ENCODE data around the gene ARHGAP20.
"Not testable (repeated sequence)": the region's sequence is repeated elsewhere in the genome, so short reads cannot be mapped to it uniquely, and the experiment has no call there.

The ARHGAP20 gene

GRCh38 chr11:110716361-110716760, 4.1 kb upstream of the ARHGAP20 start:
- DNase-seq: no peak

GRCh38 chr11:110715541-110715940, 3.3 kb upstream of the ARHGAP20 start:
- DNase-seq: no peak

- DNase-seq: no peak
These were observed 1.2 kb upstream of the ARHGAP20 start for GRCh38 chr11:110713449-110713776.

- no peak for DNase-seq
These were observed 617 bp upstream of the ARHGAP20 start for GRCh38 chr11:110712659-110713448.

GRCh38 chr11:110711448-110711775, 825 bp downstream of the ARHGAP20 start:
- DNase-seq: no peak

DNA sequence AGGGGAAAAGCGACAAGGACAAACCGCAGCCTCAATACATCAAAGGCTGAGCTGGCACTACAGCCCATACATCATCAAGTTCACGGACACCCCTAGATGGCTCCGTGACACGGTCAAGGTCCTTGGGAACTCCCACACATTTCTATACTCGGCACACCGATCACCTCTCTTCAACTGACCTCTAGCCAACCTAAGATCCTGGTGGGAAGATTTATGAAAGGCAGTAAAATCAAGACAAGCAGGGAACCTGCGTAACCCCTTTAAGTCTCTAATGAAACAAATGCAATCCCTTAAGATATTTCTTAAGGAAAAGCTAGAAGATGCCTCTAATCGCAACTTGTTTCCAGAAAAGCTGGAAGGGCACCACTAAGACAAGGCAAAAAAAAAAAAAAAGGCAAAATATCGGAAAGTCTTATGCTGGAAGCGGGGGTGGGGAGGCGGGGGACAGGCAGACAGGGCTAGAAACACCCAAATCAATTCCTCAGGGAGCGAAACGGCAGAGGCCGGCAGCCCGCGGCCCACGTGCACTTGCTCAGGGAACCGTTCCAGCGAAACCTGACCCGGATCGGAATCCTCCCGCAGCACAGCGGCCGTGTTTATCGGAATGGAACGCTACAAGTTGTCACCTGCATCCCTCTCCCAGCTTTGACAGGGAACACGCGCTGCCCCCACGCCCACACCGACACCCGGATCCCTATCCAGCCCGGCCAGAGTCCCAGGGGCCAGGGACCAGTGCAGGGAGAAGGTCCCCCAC, 1.4 kb downstream of the ARHGAP20 start:
- no peak for DNase-seq

- no peak for DNase-seq
These were observed 7.9 kb downstream of the ARHGAP20 start for GRCh38 chr11:110704210-110704864.

DNA sequence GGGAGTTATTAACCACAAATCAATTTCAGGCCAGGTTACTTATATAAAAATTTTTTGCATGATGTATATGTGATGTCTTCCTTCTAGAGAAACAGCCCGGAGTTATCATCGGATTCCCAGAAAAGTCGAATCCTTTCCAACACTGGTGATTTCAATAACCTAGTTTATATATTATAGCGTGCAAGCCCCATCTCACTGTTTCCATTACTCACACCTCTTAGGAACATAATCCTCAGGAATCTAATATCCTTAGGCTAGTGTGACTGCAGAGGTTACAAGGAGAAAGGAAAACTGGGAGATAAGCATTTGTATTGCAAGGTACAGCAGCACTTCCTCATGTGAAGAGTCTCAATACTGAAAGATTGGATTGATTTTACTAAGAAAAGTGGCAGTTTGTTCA, 20.3 kb downstream of the ARHGAP20 start:
- DNase-seq: no peak

DNA sequence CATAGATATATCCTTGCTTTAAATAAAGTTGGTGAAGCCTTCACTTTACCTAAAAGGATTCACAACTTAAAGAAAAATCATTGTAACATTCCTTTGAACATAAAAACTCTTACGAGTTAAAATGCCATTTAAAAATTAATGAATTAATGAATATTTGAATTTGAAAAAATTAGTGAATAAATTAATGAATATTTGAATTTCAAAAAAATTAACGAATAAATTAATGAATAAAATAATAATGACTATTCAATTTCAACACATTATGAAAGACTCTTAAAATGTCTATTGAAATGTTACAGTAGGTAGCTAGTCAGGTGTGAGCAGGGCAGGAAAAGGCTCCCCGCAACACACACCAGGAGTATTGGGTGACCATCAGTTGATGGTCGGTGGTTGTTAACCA, 22.9 kb downstream of the ARHGAP20 start:
- DNase-seq: no peak

DNA sequence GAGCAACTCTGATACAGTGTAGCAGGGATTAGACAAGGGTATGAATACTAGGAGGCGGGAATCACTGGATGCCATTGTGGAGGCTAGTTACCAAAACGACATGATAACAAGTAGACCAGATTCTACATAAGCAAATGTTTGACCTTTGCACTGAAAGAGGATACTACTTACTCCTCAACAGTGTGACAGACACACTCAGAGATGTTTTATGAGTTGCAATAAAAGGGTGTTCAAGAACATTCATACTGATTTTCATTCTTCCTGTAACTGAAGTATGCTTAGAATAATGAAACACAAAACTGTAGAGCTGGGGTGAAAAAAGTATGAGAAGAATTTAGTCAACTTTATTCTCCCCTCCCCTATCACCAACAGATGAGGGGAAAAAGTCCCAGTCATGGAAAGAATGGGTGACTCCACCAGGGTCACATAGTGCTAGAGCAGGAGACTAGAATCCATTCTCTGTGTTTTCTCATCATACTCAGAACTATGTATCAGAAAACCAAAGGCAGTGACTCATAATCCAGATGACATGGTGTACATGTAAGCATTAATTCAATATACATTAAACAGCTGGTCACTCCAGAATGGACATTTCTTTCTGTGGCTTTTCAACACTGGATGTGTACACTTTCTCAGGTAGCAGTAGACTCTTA, 32.8 kb downstream of the ARHGAP20 start:
- DNase-seq: no peak

DNA sequence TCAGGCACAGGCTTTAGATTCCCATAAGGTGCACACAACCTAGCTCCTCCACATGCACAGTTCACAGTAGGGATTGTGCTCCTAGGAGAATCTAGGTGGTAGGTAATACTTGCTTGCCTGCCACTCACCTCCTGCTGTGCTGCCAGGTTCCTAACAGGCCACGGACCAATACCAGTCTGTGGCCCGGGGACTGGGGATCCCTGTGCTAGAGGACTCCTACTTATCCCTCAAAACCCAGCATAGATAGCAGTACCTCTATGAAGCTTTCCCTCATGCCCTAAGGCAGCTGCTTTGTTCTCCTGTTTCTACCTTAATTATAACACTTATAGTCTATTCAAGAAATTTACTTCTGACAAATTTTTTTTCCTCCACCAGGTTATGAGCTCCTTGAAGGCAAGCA, 36.7 kb downstream of the ARHGAP20 start:
- no peak for DNase-seq

GRCh38 chr11:110665689-110666465, 46.4 kb downstream of the ARHGAP20 start:
- DNase-seq: no peak

DNA sequence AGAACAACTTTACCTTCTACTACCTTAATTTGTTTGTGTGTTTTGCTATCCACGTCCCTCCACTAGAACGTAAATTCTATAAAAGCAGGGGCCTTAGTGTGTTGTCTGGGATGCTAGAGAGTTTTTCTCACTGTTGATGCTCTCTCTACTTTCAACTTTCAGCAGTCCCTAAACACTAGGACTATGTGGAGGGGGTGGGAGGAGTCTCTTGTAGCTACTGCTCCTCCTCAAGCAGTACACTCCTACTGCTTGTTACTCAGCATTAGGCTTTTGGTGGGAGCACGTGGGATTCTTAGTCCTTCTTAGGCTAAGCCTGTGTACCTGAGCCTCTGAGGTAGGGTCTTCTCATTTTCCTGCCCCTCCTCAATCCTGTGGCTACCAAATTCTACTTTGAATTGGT, 56.3 kb downstream of the ARHGAP20 start:
- no peak for DNase-seq

GRCh38 chr11:110654456-110654855, 57.8 kb downstream of the ARHGAP20 start:
- DNase-seq: no peak

GRCh38 chr11:110645253-110645652, 67.0 kb downstream of the ARHGAP20 start:
- DNase-seq: no peak

DNA sequence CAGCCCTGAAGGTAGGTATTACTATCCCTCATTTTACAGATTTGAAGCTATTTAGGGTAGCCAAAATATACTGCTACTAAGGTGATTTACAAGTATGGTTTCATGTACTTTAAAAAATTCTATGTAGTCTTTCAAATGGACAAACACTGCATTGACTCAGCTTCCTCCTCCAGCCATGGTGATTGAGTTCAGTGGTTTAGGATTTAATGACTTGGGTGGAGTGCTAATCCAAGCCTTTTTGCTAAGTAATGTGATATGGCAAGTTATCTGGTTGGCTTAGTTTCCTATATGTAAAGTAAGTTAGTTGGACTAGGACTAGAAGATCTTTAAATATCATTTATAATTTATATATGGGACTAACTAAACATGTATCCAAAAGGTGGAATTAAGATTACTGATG, 77.9 kb downstream of the ARHGAP20 start:
- DNase-seq: no peak

GRCh38 chr11:110631551-110631950, 80.7 kb downstream of the ARHGAP20 start:
- no peak for DNase-seq

GRCh38 chr11:110629594-110629993, 82.6 kb downstream of the ARHGAP20 start:
- no peak for DNase-seq

GRCh38 chr11:110621826-110622225, 90.4 kb downstream of the ARHGAP20 start:
- DNase-seq: no peak

DNA sequence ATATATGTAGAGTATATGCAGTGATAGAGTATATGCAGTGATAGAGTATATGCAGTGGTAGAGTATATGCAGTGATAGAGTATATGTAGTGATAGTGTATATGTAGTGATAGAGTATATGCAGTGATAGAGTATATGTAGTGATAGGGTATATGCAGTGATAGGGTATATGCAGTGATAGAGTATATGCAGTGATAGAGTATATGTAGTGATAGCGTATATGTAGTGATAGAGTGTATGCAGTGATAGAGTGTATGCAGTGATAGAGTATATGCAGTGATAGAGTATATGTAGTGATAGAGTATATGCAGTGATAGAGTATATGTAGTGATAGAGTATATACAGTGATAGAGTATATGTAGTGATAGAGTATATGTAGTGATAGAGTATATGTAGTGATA, 92.9 kb downstream of the ARHGAP20 start:
- DNase-seq: not testable (repeated sequence)

- no peak for DNase-seq
These were observed 98.2 kb downstream of the ARHGAP20 start for GRCh38 chr11:110614031-110614430.

DNA sequence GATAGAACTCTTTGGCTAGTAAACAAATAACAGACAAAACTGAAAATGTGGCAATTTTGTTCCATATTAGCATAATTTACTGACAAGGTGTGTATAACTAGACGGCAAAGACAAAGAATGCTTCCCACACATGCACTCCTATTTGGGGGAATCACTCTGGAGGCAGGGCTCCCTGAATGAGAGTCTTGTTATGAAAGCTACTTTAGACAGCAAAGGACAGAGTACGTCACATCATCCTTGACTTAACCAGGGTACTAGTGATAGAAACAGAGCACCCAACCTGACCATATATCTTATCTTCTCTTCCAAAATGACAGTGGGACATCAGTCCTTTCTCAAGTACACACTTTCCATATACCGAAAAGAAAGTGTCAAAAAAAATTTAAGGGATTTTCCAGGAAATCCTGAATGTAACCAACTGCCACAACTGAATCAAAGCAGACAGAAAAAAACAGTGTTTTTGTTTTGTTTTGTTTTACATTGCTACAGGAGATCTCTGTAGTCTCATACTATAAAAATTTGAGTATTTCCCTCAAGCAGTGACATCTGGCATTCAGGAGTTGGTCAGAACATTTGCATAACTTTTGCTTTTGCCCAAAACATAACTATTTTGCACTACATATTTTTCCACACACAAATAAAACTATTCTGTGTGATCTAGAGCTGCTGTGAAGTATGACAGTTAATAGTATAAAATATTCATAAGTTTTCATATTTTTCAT, 98.9 kb downstream of the ARHGAP20 start:
- no peak for DNase-seq

Measured in NCI-H1930 (cell line).